ENCODE data around the gene KLHL24. TPM values are rescaled to one million over a fixed set of nuclear protein-coding genes. Genes with fewer than 3 reads are reported as not detected.
"Not testable (repeated sequence)": the region's sequence is repeated elsewhere in the genome, so short reads cannot be mapped to it uniquely, and the experiment has no call there.

The KLHL24 gene
- total RNA-seq, 1 donor from 2014 or later: 53.5 TPM

DNA sequence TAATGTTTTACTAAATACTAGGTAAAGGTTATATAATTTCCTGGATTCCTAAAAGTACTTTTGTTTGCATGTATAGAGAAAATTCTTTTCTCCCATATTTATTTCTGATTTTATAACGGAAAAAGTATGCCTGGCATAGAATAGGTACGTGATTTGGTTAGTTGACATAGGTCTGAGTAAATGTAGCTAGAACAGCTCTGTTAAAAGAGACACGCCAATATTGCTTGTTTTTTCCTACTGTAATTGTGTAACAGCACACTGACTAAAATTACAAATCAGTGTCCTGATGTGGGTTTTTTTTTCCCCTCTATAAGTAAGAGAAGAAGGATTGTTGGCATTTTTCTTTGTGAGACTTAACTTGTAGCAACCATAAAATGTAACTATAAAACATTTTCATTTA, 26.7 kb downstream of the KLHL24 start:
- no peaks in the 10 kb centered on the region for H3K4me1 ChIP-seq
- peaks cover 0 to 34% of the 10 kb centered on the region in 2 donors for H3K36me3 ChIP-seq

DNA sequence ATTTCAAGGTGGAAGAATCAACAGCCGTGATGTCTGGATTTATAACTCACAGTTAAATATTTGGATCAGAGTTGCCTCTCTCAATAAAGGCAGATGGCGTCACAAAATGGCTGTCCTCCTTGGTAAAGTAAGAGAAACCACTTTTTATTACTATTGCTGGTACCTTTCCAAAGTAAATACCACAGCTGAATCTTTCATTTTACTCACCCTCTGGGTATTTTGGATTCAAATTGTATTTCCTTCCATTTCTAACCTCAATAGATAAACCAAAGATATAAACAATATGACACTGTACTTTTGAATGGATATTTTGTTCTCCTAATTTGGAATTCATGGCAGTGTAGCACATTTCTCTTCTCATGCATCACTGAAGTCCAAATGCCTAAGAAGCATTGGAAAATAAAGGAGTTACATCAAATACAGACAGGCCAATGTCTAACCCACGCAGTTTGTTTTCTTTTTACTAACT, 29.5 kb downstream of the KLHL24 start:
- DNase-seq (ENCODE audit: extremely low spot score in 2 of 2): no peak
- H3K9me3 ChIP-seq: no peaks in the 10 kb centered on the region
- peaks cover 0 to 51% of the 10 kb centered on the region in 2 donors for H3K36me3 ChIP-seq
- no peak overlapping the region for H3K27ac ChIP-seq
- no peak overlapping the region for H3K4me3 ChIP-seq
- TF ChIP-seq POLR2A (IDR thresholded peaks at IDR 0.05): no peak
- no peak for TF ChIP-seq CTCF (IDR thresholded peaks at IDR 0.05)
- no peak for TF ChIP-seq POLR2AphosphoS5 (IDR thresholded peaks at IDR 0.05; ENCODE audit: insufficient read depth in 1 of 2, low read depth in 1 of 2)
- intact Hi-C loops (cut with DNase I): no loop called here
- no peaks in the 10 kb centered on the region for H3K27me3 ChIP-seq
- no peaks in the 10 kb centered on the region for H3K4me1 ChIP-seq

More for the DNA sequence above, 26.7 kb downstream of the KLHL24 start:
- no peaks in the 10 kb centered on the region for H3K27me3 ChIP-seq
- no peak overlapping the region for H3K4me3 ChIP-seq
- H3K9me3 ChIP-seq: no peaks in the 10 kb centered on the region
- TF ChIP-seq POLR2AphosphoS5 (IDR thresholded peaks at IDR 0.05; ENCODE audit: insufficient read depth in 1 of 2, low read depth in 1 of 2) (no peak), CTCF (IDR thresholded peaks at IDR 0.05) (no peak), POLR2A (IDR thresholded peaks at IDR 0.05) (no peak)
- no peak overlapping the region for H3K27ac ChIP-seq
- intact Hi-C loops (cut with DNase I): no loop called here
- no peak for DNase-seq (ENCODE audit: extremely low spot score in 2 of 2)

GRCh38 chr3:183680061-183680460, 44.6 kb downstream of the KLHL24 start:
- H3K4me1 ChIP-seq: no peaks in the 10 kb centered on the region
- no peak overlapping the region for H3K27ac ChIP-seq
- intact Hi-C loops (cut with DNase I): no loop called here
- TF ChIP-seq CTCF (IDR thresholded peaks at IDR 0.05): no peak
- no peak for TF ChIP-seq POLR2AphosphoS5 (IDR thresholded peaks at IDR 0.05; ENCODE audit: insufficient read depth in 1 of 2, low read depth in 1 of 2)
- no peak for TF ChIP-seq POLR2A (IDR thresholded peaks at IDR 0.05)
- H3K4me3 ChIP-seq: no peak overlapping the region
- H3K36me3 ChIP-seq: peaks cover 3 to 21% of the 10 kb centered on the region in 2 donors
- no peaks in the 10 kb centered on the region for H3K9me3 ChIP-seq
- no peak for DNase-seq (ENCODE audit: extremely low spot score in 2 of 2)
- no peaks in the 10 kb centered on the region for H3K27me3 ChIP-seq

- Histone ChIP-seq H3K9me3 (no peaks in the 10 kb centered on the region), H3K4me3 (no peak overlapping the region), H3K27me3 (no peaks in the 10 kb centered on the region), H3K27ac (no peak overlapping the region), H3K36me3 (no peaks in the 10 kb centered on the region), H3K4me1 (no peaks in the 10 kb centered on the region)
- intact Hi-C loops (cut with DNase I): no loop called here
- DNase-seq (ENCODE audit: extremely low spot score in 2 of 2): no peak
- TF ChIP-seq CTCF (IDR thresholded peaks at IDR 0.05) (no peak), POLR2A (IDR thresholded peaks at IDR 0.05) (no peak), POLR2AphosphoS5 (IDR thresholded peaks at IDR 0.05; ENCODE audit: insufficient read depth in 1 of 2, low read depth in 1 of 2) (no peak)
Measured at GRCh38 chr3:183687705-183688104, 52.3 kb downstream of the KLHL24 start.

DNA sequence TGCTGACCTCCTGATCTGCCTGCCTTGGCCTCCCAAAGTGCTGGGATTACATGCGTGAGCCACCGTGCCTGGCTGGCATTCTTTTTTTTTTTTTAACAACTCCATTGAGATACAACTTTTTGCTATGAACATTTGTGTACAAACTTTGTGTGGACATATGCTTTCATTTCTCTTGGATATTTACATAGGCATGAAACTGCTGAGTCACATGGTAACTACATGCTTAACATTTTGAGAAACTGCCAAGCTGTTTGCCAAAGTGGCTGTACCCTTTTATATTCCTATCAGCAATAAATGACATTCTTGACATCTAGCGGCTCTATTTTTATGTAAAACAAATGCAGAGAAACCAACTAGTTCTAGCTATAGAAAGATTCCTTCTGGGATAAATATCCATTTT, 53.5 kb downstream of the KLHL24 start:
- Histone ChIP-seq H3K9me3 (no peaks in the 10 kb centered on the region), H3K4me3 (no peak overlapping the region), H3K27me3 (no peaks in the 10 kb centered on the region), H3K4me1 (no peaks in the 10 kb centered on the region), H3K36me3 (no peaks in the 10 kb centered on the region), H3K27ac (no peak overlapping the region)
- DNase-seq (ENCODE audit: extremely low spot score in 2 of 2): no peak
- TF ChIP-seq POLR2A (IDR thresholded peaks at IDR 0.05) (no peak), POLR2AphosphoS5 (IDR thresholded peaks at IDR 0.05; ENCODE audit: insufficient read depth in 1 of 2, low read depth in 1 of 2) (no peak), CTCF (IDR thresholded peaks at IDR 0.05) (no peak)
- intact Hi-C loops (cut with DNase I): no loop called here

DNA sequence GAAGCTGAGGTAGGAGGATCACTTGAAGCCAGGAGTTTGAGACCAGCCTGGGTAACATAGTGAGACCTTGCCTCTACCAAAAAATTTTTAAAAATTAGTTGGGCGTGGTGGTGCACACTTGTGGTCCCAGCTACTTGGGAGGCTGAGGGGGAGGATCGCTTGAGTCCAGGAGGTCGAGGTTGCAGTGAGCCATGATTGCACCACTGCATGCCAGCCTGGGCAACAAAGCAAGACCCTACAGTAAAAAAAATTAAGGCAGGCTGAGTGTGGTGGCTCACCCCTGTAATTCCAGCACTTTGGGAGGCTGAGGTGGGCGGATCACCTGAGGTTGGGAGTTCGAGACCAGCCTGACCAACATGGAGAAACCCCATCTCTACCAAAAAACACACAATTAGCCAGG, 54.2 kb downstream of the KLHL24 start:
- H3K36me3 ChIP-seq; H3K4me3 ChIP-seq; H3K9me3 ChIP-seq; H3K4me1 ChIP-seq; DNase-seq (ENCODE audit: extremely low spot score in 2 of 2); intact Hi-C loops (cut with DNase I); H3K27ac ChIP-seq; H3K27me3 ChIP-seq: not testable (repeated sequence)
